Erythroblast (primary cell): ENCODE data around the gene CIITA.

Experiments used
- GATA1 ChIP-seq: IDR thresholded peaks from 2 replicates; pipeline ENCODE4 v1.6.1; 2011; ENCODE audit warnings: low read depth, mild to moderate bottlenecking, control low read depth, low read length, moderate library complexity
- POLR2A ChIP-seq: IDR thresholded peaks from 2 replicates; pipeline ENCODE4 v1.6.1; 2011; ENCODE audit warnings: mild to moderate bottlenecking, low read length

DNA sequence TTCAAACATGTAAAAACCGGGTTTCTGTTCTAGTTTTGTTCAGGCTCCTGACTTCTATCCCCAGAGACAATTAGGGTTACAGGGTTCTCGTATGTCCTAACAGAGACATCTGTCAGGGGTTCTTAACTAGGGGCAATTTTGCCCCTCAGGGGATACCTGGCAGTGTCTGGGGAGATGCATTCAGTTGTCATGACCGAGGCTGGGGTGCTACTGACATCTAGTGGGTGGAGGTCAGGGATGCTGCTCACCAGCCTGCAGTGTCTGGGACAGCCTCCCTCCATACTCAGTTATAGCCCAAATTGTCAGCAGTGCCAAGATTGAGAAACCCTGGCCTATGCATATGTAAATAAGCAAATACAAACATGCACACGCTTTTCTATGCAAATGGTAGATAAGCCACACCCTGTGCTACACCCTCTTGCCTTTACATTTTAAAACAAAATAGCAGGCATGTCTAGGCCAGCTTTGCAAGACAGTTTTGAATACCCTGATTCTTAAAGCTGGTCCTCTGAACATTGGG is 104.8 kb downstream of the CIITA start:
- no peak for TF ChIP-seq POLR2A
- no peak for TF ChIP-seq GATA1
